Lower leg skin (tissue), 4 donors: Measurements from ENCODE around the gene EGF. TPM values are rescaled to one million over a fixed set of nuclear protein-coding genes. Genes with fewer than 3 reads are reported as not detected.

ENCODE experiments used
- DNase-seq, 2 donors: peaks; one replicate each; pipeline ENCODE4 v3.0.0-alpha.2; 2019; ENCODE audit warnings: low spot score in 2 of 2
- H3K4me3 ChIP-seq: fragments of 200-600 bp; sonication (generic); 2 replicates; pipeline ENCODE4 v1.5.1; 2017; ENCODE audit warnings: mild to moderate bottlenecking, low read depth; ENCODE audit not compliant: poor library complexity, severe bottlenecking
- CTCF ChIP-seq, 3 donors: fragments of 450-650 bp; IDR thresholded peaks; one replicate each; pipeline ENCODE4 v1.5.1; 2016; ENCODE audit warnings: antibody characterized with exemption in 3 of 3, mild to moderate bottlenecking in 3 of 3, moderate library complexity in 2 of 3
- POLR2A ChIP-seq, 2 donors: fragments of 450-650 bp; IDR thresholded peaks; one replicate each; pipeline ENCODE4 v1.6.1; 2016 to 2017; ENCODE audit warnings: antibody characterized with exemption in 2 of 2, mild to moderate bottlenecking in 1 of 2, moderate library complexity in 1 of 2
- WGBS, 2 donors: methylation state at CpG; one replicate each; pipeline ENCODE4 v1.1.5; 2018; 5-methylcytosine and 5-hydroxymethylcytosine counted together
- intact Hi-C: fragments of 100-400 bp; cut with DNase I; formaldehyde crosslinking; loops from one replicate; pipeline ENCODE4 v1.15.0; 2023; ENCODE audit warnings: low total_unique reads
- total RNA-seq, 4 donors: library from RNA; depleted of rRNA; stranded (reverse); fragments of >200 nt; gene quantifications; one replicate each; pipeline ENCODE4 v1.1.0, GENCODE V29; 2016

EGF gene
- total RNA-seq, 4 donors from 2014 or later, result 1.5 to 3.9 (median 2.3) TPM

- no peak overlapping the region for H3K4me3 ChIP-seq
- 50 to 54% methylated on average over 2 of the region's 2 CpGs for WGBS, 2 donors
- intact Hi-C loops, result no loop called here
- DNase-seq, result no peak
- TF ChIP-seq CTCF (IDR thresholded peaks at IDR 0.05) (no peak), POLR2A (IDR thresholded peaks at IDR 0.05) (no peak)
These were observed 60.8 kb downstream of the EGF start for GRCh38 chr4:109973529-109973905.

- no peak for DNase-seq
- H3K4me3 ChIP-seq, result no peak overlapping the region
- intact Hi-C loops, result loop anchor here (5.0 kb wide), 1 partner anchor 549 kb away; no protein-coding TSS in a partner anchor
- TF ChIP-seq POLR2A (IDR thresholded peaks at IDR 0.05) (no peak), CTCF (IDR thresholded peaks at IDR 0.05) (no peak)
- WGBS, 2 donors, result 88 to 89% methylated on average over 6 of the region's 6 CpGs
These were observed 63.5 kb downstream of the EGF start for GRCh38 chr4:109976189-109976588.

- TF ChIP-seq CTCF (IDR thresholded peaks at IDR 0.05) (no peak), POLR2A (IDR thresholded peaks at IDR 0.05) (no peak)
- no peak overlapping the region for H3K4me3 ChIP-seq
- no peak for DNase-seq
- intact Hi-C loops, result loop anchor here (5.0 kb wide), 1 partner anchor 551 kb away; no protein-coding TSS in a partner anchor
- WGBS, 2 donors, result 70 to 81% methylated on average over 2 of the region's 2 CpGs
These were observed 65.3 kb downstream of the EGF start for GRCh38 chr4:109977854-109978501.

- TF ChIP-seq CTCF (IDR thresholded peaks at IDR 0.05) (no peak), POLR2A (IDR thresholded peaks at IDR 0.05) (no peak)
- no peak overlapping the region for H3K4me3 ChIP-seq
- DNase-seq, result no peak
- WGBS, 2 donors, result 68 to 70% methylated on average over 5 of the region's 5 CpGs
- intact Hi-C loops, result loop anchor here (5.0 kb wide), 1 partner anchor 552 kb away; no protein-coding TSS in a partner anchor
These were observed 66.2 kb downstream of the EGF start for GRCh38 chr4:109978704-109979454.

- DNase-seq, result no peak
- no peak overlapping the region for H3K4me3 ChIP-seq
- WGBS, 2 donors, result 65% methylated on average over 5 of the region's 5 CpGs
- intact Hi-C loops, result loop anchor here (5.0 kb wide), 1 partner anchor 553 kb away; no protein-coding TSS in a partner anchor
- no peak for TF ChIP-seq POLR2A (IDR thresholded peaks at IDR 0.05)
- TF ChIP-seq CTCF (IDR thresholded peaks at IDR 0.05), result no peak
These were observed 67.4 kb downstream of the EGF start for GRCh38 chr4:109979920-109980717.
